Osteocyte (in vitro differentiated cells): ENCODE data around the gene MARVELD1. TPM values are rescaled to one million over a fixed set of nuclear protein-coding genes. Genes with fewer than 3 reads are reported as not detected.

Source experiments
- DNase-seq: peaks from one replicate; pipeline ENCODE4 v3.0.0; 2021; ENCODE audit warnings: mixed read lengths; ENCODE audit not compliant: unreplicated experiment; ENCODE audit errors: extremely low spot score
- H3K27ac Mint-ChIP-seq: one replicate; pipeline ENCODE4 v1.8.0; 2021; ENCODE audit warnings: mild to moderate bottlenecking, mixed read lengths; ENCODE audit not compliant: unreplicated experiment
- H3K27me3 Mint-ChIP-seq: one replicate; pipeline ENCODE4 v1.8.0; 2021; ENCODE audit warnings: mixed read lengths; ENCODE audit not compliant: unreplicated experiment
- H3K36me3 Mint-ChIP-seq: one replicate; pipeline ENCODE4 v1.8.0; 2021; ENCODE audit warnings: mixed read lengths; ENCODE audit not compliant: unreplicated experiment
- H3K4me1 Mint-ChIP-seq: one replicate; pipeline ENCODE4 v1.8.0; 2021; ENCODE audit warnings: mixed read lengths; ENCODE audit not compliant: unreplicated experiment
- H3K4me3 Mint-ChIP-seq: one replicate; pipeline ENCODE4 v1.8.0; 2021; ENCODE audit warnings: mild to moderate bottlenecking, moderate library complexity, mixed read lengths; ENCODE audit not compliant: unreplicated experiment
- H3K9me3 Mint-ChIP-seq: one replicate; pipeline ENCODE4 v1.8.0; 2021; ENCODE audit warnings: mixed read lengths; ENCODE audit not compliant: unreplicated experiment
- CTCF ChIP-seq: fragments of 200-600 bp; sonication (generic); IDR thresholded peaks from 2 replicates; pipeline ENCODE4 v1.5.0; 2021; ENCODE audit warnings: antibody characterized with exemption, mild to moderate bottlenecking, moderate library complexity
- total RNA-seq: library from RNA; stranded (reverse); gene quantifications from 2 replicates; pipeline ENCODE4 v1.2.1, GENCODE V29; 2021

MARVELD1 gene
- total RNA-seq, 1 donor from 2014 or later, result 107 TPM

DNA sequence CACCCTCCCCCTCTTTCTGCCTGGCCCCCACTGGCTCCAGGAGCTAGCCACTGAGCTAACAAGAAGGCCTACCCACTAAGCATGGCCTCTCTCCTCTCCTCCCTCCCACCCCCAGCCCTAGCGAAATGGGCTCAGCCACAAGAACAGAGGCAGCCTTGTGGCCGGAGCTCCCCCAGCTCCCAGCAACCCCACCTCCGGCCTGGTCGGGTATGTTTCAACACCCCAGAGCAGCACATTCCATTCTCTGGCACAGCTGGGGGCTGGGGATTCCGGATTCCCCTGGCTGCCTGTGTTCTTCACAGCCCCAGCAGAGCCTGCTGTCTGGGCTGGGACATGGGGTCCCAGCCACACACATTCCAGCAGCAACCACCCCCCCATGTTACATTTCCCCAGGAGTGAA lies 49.3 kb downstream of the MARVELD1 start:
- Mint-ChIP-seq H3K4me1 (peaks cover 23% of the 10 kb centered on the region), H3K36me3 (peaks cover 3% of the 10 kb centered on the region), H3K9me3 (no peaks in the 10 kb centered on the region), H3K27ac (peak overlapping the region; percentile 68), H3K4me3 (no peak overlapping the region), H3K27me3 (no peaks in the 10 kb centered on the region)
- no peak for TF ChIP-seq CTCF
- no peak for DNase-seq

DNA sequence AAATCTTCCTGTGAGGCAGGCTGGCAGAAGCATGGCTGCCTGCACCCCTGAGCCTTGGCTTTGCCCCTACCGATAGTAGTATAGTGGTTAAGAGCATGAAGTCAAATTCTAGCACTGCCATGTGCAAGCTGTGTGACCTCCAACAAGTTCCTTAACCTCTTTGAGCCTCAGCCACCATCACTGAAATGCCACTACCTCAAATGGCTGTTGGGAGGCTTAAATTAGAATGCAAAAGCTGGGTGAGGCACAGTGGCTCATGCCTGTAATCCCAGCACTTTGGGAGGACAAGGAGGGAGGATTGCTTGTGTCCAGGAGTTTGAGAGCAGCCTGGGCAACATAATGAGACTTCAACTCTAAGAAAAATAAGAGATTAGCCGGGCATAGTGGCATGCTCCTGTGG lies 49.9 kb downstream of the MARVELD1 start:
- Mint-ChIP-seq H3K27ac (no peak overlapping the region), H3K9me3 (no peaks in the 10 kb centered on the region), H3K4me1 (peaks cover 23% of the 10 kb centered on the region), H3K27me3 (no peaks in the 10 kb centered on the region), H3K36me3 (peaks cover 5% of the 10 kb centered on the region), H3K4me3 (no peak overlapping the region)
- DNase-seq, result no peak
- no peak for TF ChIP-seq CTCF

GRCh38 chr10:97763947-97764346 lies 50.4 kb downstream of the MARVELD1 start:
- Mint-ChIP-seq H3K4me1 (peaks cover 23% of the 10 kb centered on the region), H3K4me3 (no peak overlapping the region), H3K27ac (no peak overlapping the region), H3K36me3 (peaks cover 5% of the 10 kb centered on the region), H3K27me3 (no peaks in the 10 kb centered on the region), H3K9me3 (no peaks in the 10 kb centered on the region)
- no peak for DNase-seq
- TF ChIP-seq CTCF, result no peak

- peaks cover 6% of the 10 kb centered on the region for H3K36me3 Mint-ChIP-seq
- peaks cover 3% of the 10 kb centered on the region for H3K27me3 Mint-ChIP-seq
- no peaks in the 10 kb centered on the region for H3K9me3 Mint-ChIP-seq
- peak overlapping the region; percentile 15 for H3K27ac Mint-ChIP-seq
- no peak for TF ChIP-seq CTCF
- peaks cover 19% of the 10 kb centered on the region for H3K4me1 Mint-ChIP-seq
- no peak for DNase-seq
- H3K4me3 Mint-ChIP-seq, result no peak overlapping the region
Observed at GRCh38 chr10:97764519-97764931, 51.0 kb downstream of the MARVELD1 start.

DNA sequence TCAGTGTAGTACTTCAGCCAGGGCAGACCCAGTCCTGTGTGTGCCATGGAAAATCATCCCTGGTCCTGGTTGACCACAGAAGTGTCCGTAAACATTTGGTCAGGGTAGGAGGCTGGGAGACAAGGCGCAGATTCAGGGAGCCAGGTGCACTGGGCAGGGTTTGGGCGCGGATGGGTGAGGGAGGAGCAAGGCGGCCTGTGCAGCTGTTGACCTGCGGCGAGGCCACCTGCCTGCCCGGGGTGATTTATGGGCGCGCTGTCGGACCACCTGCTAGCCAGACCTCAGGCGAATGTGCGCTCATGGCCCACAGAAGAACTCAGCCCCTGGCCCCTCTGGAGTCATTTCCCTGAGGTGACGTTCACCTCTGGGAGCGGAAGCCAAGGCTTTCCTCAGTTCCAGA lies 51.7 kb downstream of the MARVELD1 start:
- no peak overlapping the region for H3K27ac Mint-ChIP-seq
- no peak for DNase-seq
- H3K4me3 Mint-ChIP-seq, result no peak overlapping the region
- no peaks in the 10 kb centered on the region for H3K9me3 Mint-ChIP-seq
- H3K4me1 Mint-ChIP-seq, result peaks cover 18% of the 10 kb centered on the region
- no peak for TF ChIP-seq CTCF
- H3K27me3 Mint-ChIP-seq, result peaks cover 10% of the 10 kb centered on the region
- peaks cover 5% of the 10 kb centered on the region for H3K36me3 Mint-ChIP-seq
